ENCODE data around the gene SP7.
"Not testable (repeated sequence)": the region's sequence is repeated elsewhere in the genome, so short reads cannot be mapped to it uniquely, and the experiment has no call there.

SP7 gene

DNA sequence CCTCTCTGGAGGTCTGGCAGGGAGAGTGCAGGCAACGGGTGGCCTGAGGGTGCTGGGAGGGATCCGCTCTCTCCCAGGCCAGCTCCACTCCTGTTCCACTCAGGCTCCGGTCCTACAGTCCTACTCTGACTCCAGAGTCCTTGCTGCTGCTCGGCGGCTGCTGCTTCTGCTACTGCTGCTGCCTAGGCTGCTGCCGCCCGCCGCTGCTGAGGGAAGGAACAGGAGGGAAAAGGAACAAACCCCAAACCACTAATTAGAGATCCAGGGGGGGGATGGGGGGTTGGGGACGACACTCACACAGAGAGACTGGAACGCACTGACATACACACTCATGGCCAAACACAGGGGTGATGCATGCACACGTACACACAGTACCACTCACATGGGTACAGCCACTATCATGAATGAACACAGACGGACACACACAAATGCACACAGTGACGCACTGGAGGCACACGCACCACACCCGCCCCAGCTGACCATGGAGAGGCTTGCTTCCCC lies at the start of gene SP7:
Gene SP7, minus strand, starts transcription at position 174 of the 501 bp plus-strand sequence. CDS start 708 bp downstream, outside the sequence.
- DNase-seq (ENCODE audit: low read depth), result no peak

DNA sequence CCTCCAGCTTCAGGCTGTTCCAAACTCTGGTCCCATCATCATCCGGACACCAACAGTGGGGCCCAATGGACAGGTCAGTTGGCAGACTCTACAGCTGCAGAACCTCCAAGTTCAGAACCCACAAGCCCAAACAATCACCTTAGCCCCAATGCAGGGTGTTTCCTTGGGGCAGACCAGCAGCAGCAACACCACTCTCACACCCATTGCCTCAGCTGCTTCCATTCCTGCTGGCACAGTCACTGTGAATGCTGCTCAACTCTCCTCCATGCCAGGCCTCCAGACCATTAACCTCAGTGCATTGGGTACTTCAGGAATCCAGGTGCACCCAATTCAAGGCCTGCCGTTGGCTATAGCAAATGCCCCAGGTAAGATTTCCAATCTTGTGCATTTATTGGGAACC lies 47.1 kb upstream of the SP7 start:
- no peak for DNase-seq (ENCODE audit: low read depth)

DNA sequence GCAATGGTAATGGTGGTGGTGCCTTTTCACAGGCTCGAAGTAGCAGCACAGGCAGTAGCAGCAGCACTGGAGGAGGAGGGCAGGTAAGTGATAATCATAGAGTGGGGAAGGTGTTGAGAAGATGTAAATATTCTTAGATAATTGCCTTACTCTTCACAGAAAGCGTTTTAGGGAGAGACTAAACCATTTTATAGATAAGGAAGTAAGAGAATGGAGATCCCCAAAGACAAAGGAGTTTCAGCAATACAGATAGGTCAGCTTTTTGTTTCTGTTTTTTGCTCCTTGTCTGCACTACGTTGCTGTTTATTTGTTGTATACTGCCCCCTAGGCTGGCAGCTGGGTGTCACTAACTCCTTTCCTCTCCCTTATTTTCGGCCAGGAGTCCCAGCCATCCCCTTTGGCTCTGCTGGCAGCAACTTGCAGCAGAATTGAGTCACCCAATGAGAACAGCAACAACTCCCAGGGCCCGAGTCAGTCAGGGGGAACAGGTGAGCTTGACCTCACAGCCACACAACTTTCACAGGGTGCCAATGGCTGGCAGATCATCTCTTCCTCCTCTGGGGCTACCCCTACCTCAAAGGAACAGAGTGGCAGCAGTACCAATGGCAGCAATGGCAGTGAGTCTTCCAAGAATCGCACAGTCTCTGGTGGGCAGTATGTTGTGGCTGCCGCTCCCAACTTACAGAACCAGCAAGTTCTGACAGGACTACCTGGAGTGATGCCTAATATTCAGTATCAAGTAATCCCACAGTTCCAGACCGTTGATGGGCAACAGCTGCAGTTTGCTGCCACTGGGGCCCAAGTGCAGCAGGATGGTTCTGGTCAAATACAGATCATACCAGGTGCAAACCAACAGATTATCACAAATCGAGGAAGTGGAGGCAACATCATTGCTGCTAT lies 45.8 kb upstream of the SP7 start:
- peak; percentile 19 for DNase-seq (ENCODE audit: low read depth)

DNA sequence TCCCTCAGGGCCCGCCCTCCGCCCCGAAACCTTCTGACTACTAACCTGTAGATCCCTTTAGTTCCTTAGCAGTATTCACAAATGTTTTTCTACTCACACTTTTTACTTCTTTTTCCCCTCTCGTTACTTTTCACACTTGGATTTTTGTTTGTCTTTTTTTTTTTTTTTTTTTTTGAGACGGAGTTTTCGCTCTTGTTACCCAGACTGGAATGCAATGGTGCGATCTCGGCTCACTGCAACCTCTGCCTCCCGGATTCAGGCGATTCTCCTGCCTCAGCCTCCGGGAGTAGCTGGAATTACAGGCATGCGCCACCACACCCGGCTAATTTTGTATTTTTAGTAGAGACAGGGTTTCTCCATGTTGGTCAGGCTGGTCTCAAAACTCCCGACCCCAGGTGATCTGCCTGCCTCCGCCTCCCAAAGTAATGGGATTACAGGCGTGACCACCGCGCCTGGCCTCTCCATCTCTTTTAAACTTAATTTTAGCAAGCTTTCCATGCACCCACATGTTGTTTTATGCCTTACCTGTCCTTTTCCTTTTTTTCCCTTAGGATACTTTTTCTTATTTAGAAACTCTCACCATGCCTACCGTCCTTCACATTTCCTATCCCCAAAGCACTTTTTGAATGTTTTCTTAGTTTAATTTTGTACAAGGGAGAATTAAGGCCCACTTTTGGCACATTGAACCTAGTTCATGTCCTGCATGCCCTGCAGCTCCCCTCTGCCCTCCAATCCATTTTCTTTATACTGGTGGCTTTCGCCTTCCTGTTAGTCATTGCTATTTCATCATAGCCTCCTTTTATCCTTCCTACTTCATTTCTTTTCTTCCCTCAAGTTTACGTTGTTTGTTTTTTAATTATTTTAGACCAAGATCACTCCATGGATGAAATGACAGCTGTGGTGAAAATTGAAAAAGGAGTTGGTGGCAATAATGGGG lies 44.9 kb upstream of the SP7 start:
- DNase-seq (ENCODE audit: low read depth), result no peak

DNA sequence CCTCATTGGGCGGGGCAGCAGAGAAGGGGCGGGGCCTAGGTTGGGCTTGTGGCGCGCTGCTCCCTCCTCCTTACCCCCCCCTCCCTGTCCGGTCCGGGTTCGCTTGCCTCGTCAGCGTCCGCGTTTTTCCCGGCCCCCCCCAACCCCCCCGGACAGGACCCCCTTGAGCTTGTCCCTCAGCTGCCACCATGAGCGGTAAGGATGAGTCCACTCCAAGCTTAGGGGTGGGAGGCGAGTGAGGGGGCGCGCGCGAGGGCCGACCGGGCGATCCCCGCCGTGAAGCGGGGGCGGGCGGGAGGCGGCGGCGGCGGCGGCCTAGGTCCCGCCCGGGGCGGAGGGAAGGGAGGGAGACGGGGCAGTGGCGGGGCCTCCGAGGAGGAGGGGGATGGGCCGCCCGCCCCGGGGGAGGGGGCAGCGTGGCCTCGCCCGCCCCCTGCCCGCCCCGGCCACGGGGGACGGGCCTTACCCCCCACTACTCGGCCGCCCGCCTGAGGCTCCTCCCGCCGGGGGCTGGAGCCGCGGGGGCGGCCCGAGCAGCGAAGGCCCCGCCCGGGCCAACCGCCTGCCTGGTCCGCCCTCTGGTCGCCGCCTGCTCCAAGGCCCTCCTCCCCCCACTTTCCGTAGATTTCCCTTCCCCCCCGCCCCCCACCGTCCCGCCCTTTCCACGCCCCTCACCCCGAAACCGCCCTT lies 44.1 kb upstream of the SP7 start, which contains the start of gene SP1:
Gene SP1, plus strand, starts transcription at position 73 of the 690 bp plus-strand sequence. Its CDS starts 116 bp downstream, at position 189.
- DNase-seq (ENCODE audit: low read depth), result peak; percentile 80

DNA sequence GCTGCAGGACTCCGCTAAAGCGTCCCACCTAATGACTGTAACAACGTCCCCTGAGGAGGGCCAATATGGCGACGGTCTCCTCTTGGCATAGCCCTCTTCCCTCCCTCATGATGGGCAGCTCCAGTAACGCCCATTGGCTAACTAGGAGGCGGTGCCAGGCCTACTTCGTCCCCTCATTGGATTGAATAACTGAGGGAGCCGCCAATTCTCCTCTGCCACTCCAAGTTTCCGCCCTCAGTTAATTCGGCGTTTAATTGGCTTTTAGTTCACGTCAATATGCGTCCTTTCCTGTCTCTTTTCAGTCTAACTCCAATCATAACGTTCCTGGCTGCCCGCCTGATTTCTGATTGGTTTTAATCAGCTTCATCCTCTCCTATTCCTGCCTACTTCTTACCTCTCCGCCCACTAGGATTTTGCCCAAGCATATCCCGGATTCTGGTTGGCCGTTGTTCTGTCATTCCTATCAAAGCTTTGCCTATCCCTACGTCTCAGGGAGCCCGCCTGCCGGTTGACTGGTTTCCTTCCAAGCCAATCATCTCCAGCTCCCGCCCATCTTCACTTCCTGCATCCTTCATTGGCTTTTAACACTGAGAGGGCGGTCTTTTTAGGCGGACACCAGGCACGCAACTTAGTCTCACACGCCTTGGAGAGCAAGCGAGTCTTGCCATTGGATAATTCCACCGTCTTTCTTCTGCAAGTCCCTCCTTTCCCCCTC lies 43.4 kb upstream of the SP7 start:
- DNase-seq (ENCODE audit: low read depth), result peak; percentile 97

DNA sequence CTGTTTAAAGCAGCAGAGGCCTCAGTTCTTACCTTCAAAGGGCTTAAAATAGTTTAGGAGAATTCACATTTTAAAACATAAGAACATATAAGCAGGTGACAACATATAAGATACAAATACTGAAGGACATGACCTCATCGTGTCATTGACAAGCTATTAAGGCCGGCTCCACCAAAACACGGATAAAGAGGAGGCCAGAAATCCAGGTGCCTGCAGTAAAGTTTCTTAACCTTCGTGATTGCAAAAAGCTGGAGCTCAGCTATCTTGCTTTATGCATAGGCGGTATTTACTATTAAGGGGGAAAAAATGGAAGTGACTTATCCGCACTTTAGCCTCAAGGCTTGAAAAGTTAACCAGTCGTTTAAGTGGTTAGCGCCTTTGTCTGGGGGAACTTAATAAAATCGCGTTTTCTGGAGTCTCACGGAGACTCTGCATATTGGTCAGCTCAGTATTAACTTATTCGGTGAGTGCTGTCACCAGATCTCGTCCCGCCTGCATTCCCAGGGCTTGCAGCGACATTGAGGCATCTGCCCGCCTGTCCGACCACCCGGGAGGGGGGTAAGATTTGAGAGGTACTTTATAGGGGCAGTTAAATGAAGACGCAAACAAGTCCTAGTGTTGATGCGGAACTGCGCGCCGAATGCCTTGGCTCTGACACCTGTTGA lies 42.7 kb upstream of the SP7 start:
- DNase-seq (ENCODE audit: low read depth), result no peak

DNA sequence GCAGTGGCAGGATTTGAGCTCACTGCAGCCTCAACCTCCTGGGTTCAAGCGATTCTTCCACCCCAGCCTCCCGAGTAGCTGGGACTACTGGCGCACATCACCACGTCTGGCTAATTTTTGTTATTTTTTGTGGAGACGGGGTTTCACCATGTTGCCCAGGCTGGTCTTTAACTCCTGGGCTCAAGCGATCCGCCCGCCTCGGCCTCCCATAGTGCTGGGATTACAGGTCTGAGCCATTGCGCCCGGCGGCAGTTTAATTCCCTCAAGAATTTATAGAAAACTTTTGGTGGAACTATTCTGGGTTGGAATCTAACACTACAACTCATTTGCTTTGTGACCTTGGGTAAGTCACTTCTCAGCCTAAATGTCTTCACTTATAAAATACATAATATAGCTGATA lies 42.1 kb upstream of the SP7 start:
- no peak for DNase-seq (ENCODE audit: low read depth)

DNA sequence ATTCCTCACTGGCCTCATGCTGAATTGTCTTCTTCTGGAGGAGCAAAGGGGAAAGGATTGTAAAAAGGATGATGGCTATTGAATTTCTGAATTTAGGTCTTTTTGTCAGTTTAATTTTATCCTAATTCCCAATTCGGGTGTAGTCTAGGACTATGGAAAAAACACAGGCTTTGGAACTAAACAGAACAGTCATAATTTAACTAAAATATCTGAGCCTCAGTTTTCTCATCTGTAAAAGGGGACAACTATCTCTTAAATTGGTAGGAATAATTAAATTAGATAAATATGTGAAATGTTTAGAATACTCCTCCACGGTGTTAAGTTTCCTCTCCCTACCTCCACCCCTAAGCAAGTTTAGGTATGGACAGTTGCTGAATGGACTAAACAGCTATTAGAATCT lies 40.6 kb upstream of the SP7 start:
- DNase-seq (ENCODE audit: low read depth), result no peak

DNA sequence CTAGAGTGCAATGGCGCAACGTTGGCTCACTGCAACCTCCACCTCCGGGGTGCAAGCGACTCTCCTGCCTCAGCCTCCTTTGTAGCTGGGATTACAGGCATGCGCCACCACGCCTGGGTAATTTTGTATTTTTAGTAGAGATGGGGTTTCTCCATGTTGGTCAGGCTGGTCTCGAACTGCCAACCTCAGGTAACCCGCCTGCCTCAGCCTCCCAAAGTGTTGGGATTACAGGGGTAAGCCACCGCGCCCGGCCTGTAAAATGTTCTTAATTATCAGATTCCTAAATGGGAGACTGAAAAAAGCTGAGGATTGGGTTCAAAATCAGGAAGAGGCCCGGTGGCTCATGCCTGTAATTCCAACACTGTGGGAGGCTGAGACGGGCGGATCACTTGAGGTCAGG lies 38.1 kb upstream of the SP7 start:
- DNase-seq (ENCODE audit: low read depth), result not testable (repeated sequence)

DNA sequence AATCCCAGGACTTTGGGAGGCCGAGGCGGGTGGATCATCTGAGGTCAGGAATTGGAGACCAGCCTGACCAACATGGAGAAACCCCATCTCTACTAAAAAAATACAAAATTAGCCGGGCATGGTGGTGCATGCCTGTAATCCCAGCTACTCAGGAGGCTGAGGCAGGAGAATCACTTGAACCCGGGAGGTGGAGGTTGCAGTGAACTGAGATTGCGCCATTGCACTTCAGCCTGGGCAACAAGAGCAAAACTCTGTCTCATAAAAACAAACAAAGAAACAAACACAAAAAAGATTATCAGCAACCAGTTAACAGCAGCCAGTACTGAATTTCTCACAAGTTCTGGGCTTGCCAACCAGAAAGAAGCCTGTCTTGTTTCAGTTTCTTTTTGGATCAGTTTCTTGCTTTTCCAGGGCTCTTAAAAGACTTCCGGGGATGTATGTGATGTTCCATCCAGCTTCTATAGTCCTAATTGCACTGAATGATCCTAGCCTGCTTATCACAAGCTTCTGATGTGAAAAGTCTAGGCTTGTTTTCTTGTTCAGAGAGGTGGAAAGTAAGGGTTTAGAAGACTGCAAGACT lies 37.5 kb upstream of the SP7 start:
- not testable (repeated sequence) for DNase-seq (ENCODE audit: low read depth)

DNA sequence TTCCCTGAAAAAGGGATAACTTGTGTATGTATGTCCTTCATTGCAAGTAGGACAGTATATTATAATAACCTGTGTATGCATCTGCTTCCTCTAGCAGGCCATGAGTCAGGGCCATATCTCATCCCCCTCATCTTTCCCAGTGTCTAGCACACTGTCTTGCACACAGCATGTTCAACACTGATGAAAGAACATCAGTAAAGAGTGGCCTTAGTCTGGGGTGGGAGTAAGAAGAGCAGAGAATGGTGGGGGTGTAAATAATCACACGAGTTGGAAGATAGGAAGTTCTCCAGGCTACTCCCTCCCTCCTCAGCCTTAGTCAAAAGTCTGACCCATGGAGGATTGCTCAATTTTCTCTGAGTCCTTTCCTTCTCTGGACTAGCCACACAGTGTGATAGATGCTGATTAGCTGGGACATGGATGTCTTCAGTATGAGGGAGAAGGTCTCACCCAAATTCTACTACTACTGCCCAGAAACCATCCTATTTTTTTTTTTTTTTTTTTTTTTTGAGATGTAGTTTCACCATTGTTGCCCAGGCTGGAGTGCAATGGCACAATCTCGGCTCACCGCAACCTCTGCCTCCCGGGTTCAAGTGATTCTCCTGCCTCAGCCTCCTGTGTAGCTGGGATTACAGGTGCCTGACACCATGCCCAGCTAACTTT lies 29.2 kb upstream of the SP7 start:
- DNase-seq (ENCODE audit: low read depth), result no peak

DNA sequence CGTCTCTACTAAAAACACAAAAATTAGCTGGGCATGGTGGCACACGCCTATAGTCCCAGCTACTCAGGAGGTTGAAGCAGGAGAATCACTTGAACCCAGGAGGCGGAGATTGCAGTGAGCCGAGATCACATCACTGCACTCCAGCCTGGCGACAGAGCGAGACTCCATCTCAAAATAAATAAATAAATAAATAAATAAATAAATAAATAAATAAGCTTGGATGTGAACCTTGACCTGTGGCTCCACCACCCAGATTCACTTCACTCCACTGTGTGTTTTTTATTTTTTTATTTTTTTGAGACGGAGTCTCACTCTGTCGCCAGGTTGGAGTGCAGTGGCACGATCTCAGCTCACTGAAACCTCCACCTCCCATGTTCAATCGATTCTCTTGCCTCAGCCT lies 25.5 kb upstream of the SP7 start:
- DNase-seq (ENCODE audit: low read depth), result not testable (repeated sequence)

DNA sequence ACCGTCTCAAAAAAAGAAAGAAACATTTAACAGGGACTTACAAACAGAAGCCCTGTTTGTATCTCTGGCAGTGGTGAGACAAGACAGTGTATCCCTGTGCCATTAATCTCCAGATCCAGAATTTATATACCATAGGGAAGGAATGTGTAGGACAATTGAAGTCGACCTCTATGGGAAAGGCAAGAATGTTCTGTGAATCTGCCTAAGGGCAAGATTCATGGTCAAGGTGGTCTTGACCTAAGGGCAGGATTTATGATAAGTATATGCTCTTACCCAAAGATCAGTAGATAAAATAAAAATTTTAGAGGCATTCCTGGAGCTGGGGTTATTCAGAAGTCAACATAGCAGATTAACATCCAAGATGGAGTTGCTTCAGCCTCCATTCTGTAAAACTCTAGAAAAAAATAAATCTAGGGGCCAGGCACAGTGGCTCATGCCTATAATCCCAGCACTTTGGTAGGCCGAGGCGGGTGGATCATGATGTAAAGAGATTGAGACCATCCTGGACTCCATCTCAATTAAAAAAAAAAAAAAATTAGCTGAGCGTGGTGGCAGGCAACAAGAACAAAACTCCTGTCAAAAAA lies 22.8 kb upstream of the SP7 start:
- DNase-seq (ENCODE audit: low read depth), result no peak

DNA sequence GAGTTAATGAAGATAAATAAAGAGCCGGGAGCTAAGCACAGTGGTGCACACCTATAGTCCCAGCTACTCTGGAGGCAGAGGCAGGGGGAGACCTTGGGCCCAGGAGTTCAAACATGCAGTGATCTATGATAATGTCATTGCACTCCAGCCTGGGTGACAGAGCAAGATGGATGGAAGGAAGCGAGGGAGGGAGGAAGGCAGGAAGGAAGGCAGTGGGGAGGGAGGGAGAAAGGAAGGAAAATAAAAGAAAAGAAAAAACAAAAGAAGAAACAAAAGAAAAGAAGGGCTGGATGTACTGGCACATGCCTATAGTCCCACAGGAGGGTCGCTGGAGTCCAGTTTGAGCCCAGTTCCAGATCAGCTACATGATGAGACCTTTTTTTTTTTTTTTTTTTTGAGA lies 19.0 kb upstream of the SP7 start:
- no peak for DNase-seq (ENCODE audit: low read depth)

DNA sequence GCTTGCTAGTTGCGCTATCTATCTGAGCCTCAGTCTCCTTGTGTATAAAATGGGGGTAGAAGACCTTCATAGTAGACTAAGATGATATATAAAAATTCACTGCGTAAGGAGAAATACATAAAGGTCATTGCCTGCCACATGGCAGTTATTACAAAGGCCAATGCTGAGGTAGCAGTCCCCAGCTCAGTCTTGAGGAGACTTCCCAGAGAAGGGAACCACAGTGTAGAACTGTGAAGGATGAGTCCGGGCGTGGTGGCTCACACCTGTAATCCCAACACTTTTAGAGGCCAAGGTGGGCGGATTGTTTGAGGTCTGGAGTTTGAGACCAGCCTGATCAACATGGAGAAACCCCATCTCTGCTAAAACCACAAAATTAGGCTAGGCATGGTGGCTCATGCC lies 17.1 kb upstream of the SP7 start:
- DNase-seq (ENCODE audit: low read depth), result no peak

DNA sequence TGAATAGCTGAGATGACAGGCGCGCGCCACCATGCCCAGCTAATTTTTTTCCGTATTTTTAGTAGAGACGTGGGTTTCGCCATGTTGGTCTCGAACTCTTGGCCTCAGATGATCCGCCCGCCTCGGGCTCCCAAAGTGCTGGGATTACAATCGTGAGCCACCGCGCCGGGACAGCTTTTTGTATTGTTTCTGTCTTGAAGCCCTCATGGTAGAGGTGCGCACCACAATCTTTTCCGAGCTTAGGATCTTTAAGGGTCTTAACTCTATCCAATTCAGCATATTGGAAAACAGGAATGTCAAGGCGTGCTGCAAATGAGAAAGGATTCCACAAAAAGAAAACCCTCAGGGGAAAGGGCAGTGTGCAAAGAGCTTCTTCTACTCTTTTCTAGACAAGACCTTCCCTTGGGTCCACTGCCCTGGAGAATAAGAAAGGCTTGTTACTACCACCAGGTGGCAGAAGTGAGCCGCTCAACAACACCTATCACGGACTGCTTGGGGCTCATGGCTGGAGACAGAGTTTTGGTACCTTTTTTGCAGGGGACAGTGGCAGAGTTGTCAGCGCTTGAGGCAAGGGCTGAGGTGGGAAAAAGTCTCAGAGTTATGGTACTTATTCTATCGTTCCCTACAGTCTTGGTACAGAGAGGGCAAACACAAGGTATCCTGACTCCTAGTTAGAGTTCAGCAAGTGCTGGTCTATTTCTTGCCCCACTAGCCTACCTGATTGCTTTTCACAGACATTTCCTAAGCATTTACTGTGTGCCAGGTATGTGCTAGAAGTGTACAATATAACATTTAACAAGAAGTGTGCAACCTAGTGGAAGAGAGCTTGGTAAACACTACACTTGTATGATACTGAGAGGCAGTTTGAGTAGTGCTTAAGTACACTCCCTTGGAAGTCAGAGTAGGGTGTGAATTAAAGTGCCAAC lies 16.4 kb upstream of the SP7 start:
- peak; percentile 69 for DNase-seq (ENCODE audit: low read depth)

DNA sequence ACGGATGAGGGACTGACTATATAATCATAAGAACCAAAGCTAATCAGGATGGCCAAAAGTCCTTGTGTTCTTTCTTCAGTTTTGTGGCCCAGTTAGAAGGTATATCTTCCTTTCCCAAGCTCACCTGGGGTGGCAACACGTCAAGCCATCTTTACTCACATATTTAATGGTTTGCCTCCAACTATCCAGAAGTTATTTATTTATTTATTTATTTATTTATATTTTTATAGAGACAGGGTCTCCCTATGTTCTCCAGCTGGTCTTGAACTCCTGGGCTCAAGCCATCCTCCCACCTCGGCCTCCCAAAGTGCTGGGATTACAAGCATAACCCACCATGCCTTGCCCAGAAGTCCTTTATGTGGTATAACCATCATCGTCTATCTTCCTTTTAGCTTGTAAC lies 11.8 kb upstream of the SP7 start:
- DNase-seq (ENCODE audit: low read depth), result no peak

All from activated T-helper 9 cell treated with anti-CD3 and anti-CD28 coated beads, Interleukin-2, amount 50 U/mL, for 16 hours (primary cell).